IMR-90 (cell line): ENCODE measurements around the gene MRE11. TPM values are rescaled to one million over a fixed set of nuclear protein-coding genes. Genes with fewer than 3 reads are reported as not detected.

Experiments used
- ATAC-seq: fragments of 200-7000 bp; cut with Tn5 transposase; 2 replicates; pipeline ENCODE4 v1.9.1; 2020; ENCODE audit warnings: low read depth, mild to moderate bottlenecking, moderate library complexity
- BruUV-seq: library from RNA; stranded (reverse); fragments of 400-500 nt; replicated peaks from 2 replicates; lab custom pipeline; 2021; lab: Mats Ljungman, UMichigan
- CTCF ChIA-PET: fragments of 300-600 bp; formaldehyde crosslinking; extraction: SDS; loops from one replicate; lab custom pipeline; 2021; ENCODE audit warnings: antibody characterized with exemption; lab: Yijun Ruan, JAX
- POLR2A ChIA-PET: fragments of 300-600 bp; sonication (Branson Sonifier 250); formaldehyde crosslinking; loops from one replicate; lab custom pipeline; 2022; ENCODE audit warnings: antibody characterized with exemption; ENCODE audit not compliant: unreplicated experiment; lab: Charles Lee
- DNase-seq: peaks from one replicate; pipeline ENCODE4 v3.0.0; 2013
- H2AFZ ChIP-seq: replicated peaks from 2 replicates; pipeline ENCODE3; 2013; ENCODE audit warnings: low read length, mild to moderate bottlenecking; ENCODE audit not compliant: poor library complexity
- H2AK5ac ChIP-seq: 2 replicates; pipeline ENCODE4 v1.6.1; 2013; ENCODE audit warnings: low read depth, low read length, inconsistent platforms
- H2AK9ac ChIP-seq: replicated peaks from 2 replicates; pipeline ENCODE3; 2013; ENCODE audit warnings: mild to moderate bottlenecking, low read depth, low read length, moderate library complexity; ENCODE audit not compliant: poor library complexity
- H2BK120ac ChIP-seq: 2 replicates; pipeline ENCODE4 v1.6.1; 2013; ENCODE audit warnings: low read depth, low read length, inconsistent platforms
- H2BK15ac ChIP-seq: 3 replicates; pipeline ENCODE4 v1.6.1; 2013; ENCODE audit warnings: low read depth, low read length, inconsistent platforms
- H2BK20ac ChIP-seq: 2 replicates; pipeline ENCODE4 v1.6.1; 2013; ENCODE audit warnings: low read depth, mild to moderate bottlenecking, inconsistent platforms, low read length, moderate library complexity
- H2BK5ac ChIP-seq: 2 replicates; pipeline ENCODE4 v1.6.1; 2013; ENCODE audit warnings: mild to moderate bottlenecking, low read depth, low read length, inconsistent platforms; ENCODE audit not compliant: poor library complexity, severe bottlenecking
- H3K14ac ChIP-seq: replicated peaks from 2 replicates; pipeline ENCODE4 v1.6.1; 2013; ENCODE audit warnings: low read depth, low read length, inconsistent platforms
- H3K18ac ChIP-seq: 2 replicates; pipeline ENCODE4 v1.6.1; 2013; ENCODE audit warnings: low read depth, low read length, control low read depth
- H3K23ac ChIP-seq: 2 replicates; pipeline ENCODE4 v1.6.1; 2013; ENCODE audit warnings: low read depth, low read length, inconsistent platforms
- H3K27ac ChIP-seq: 2 replicates; pipeline ENCODE4 v1.5.1; 2013; ENCODE audit warnings: mild to moderate bottlenecking, control low read depth, low read length; ENCODE audit not compliant: insufficient read depth
- H3K27me3 ChIP-seq: 2 replicates; pipeline ENCODE4 v1.6.1; 2013; ENCODE audit warnings: low read length; ENCODE audit not compliant: control insufficient read depth, insufficient read depth
- H3K36me3 ChIP-seq: 2 replicates; pipeline ENCODE4 v1.6.1; 2013; ENCODE audit warnings: low read length, mixed read lengths; ENCODE audit not compliant: control insufficient read depth, insufficient read depth
- H3K4ac ChIP-seq: 2 replicates; pipeline ENCODE4 v1.6.1; 2013; ENCODE audit warnings: low read depth, low read length, inconsistent platforms
- H3K4me1 ChIP-seq: 2 replicates; pipeline ENCODE4 v1.6.1; 2013; ENCODE audit warnings: low read length, mixed read lengths; ENCODE audit not compliant: control insufficient read depth, insufficient read depth
- H3K4me2 ChIP-seq: 2 replicates; pipeline ENCODE4 v1.6.1; 2013; ENCODE audit warnings: low read depth, mild to moderate bottlenecking, control low read depth, low read length, moderate library complexity
- H3K4me3 ChIP-seq: 2 replicates; pipeline ENCODE4 v1.5.1; 2013; ENCODE audit warnings: low read depth, mild to moderate bottlenecking, control low read depth, low read length, moderate library complexity; ENCODE audit not compliant: insufficient read depth
- H3K56ac ChIP-seq: 2 replicates; pipeline ENCODE4 v1.6.1; 2013; ENCODE audit warnings: low read length, inconsistent platforms; ENCODE audit not compliant: insufficient read depth; ENCODE audit errors: extremely low read depth
- H3K79me1 ChIP-seq, 2 experiments: 2 replicates each; pipeline ENCODE4 v1.6.1; 2013; ENCODE audit warnings: low read length in 2 of 2, inconsistent platforms in 1 of 2, low read depth in 1 of 2
- H3K9ac ChIP-seq: 2 replicates; pipeline ENCODE4 v1.6.1; 2013; ENCODE audit warnings: low read depth, low read length, control low read depth
- H3K9me1 ChIP-seq: 2 replicates; pipeline ENCODE4 v1.6.1; 2013; ENCODE audit warnings: low read length, inconsistent platforms; ENCODE audit not compliant: insufficient read depth
- H3K9me3 ChIP-seq: 2 replicates; pipeline ENCODE4 v1.6.1; 2013; ENCODE audit warnings: low read length; ENCODE audit not compliant: control insufficient read depth, insufficient read depth
- H4K20me1 ChIP-seq: 2 replicates; pipeline ENCODE4 v1.6.1; 2013; ENCODE audit warnings: low read length, inconsistent platforms; ENCODE audit not compliant: insufficient read depth
- H4K5ac ChIP-seq: 2 replicates; pipeline ENCODE4 v1.6.1; 2013; ENCODE audit warnings: mild to moderate bottlenecking, low read depth, low read length, control low read depth
- H4K8ac ChIP-seq, 2 experiments: 2 replicates each; pipeline ENCODE4 v1.6.1; 2013; ENCODE audit warnings: low read depth in 2 of 2, low read length in 2 of 2, control low read depth in 1 of 2, inconsistent platforms in 1 of 2
- H4K91ac ChIP-seq: 2 replicates; pipeline ENCODE4 v1.6.1; 2013; ENCODE audit warnings: low read depth, low read length, inconsistent platforms; ENCODE audit not compliant: insufficient read depth
- RCOR1 ChIP-seq: IDR thresholded peaks from 2 replicates; pipeline ENCODE4 v1.6.1; 2012; ENCODE audit warnings: mild to moderate bottlenecking, low read length, improper control_type of control experiment; ENCODE audit not compliant: insufficient replicate concordance
- dilution Hi-C: fragments of 300-500 bp; cut with HindIII; formaldehyde crosslinking; loops from one replicate; pipeline ENCODE4 v1.14.3; 2018; ENCODE audit warnings: low sequenced_read_pairs; ENCODE audit not compliant: unreplicated experiment
- in situ Hi-C: fragments of 300-500 bp; cut with MboI; formaldehyde crosslinking; loops from 3 replicates; pipeline ENCODE4 v1.14.3; 2019; ENCODE audit warnings: low sequenced_read_pairs, inconsistent platforms, mixed read lengths
- intact Hi-C: fragments of 100-400 bp; cut with micrococcal nuclease; formaldehyde crosslinking; loops from 2 replicates; pipeline ENCODE4 v1.10.0; 2022
- polyA plus RNA-seq, 3 experiments: library from polyadenylated mRNA; depleted of rRNA; stranded (reverse); fragments of >200 nt; gene quantifications; 2 replicates each; pipeline ENCODE4 v1.2.3, GENCODE V29; 2012; ENCODE audit warnings: low replicate concordance in 1 of 3
- total RNA-seq: library from RNA; depleted of rRNA; stranded (reverse); fragments of >200 nt; gene quantifications from 2 replicates; pipeline ENCODE4 v1.2.3, GENCODE V29; 2012
- TF ChIP-seq, protein P1 (sequence below): fragments of 150-350 bp; IDR thresholded peaks from 2 replicates; pipeline ENCODE4 v1.6.1; 2017; ENCODE audit warnings: mild to moderate bottlenecking, antibody characterized with exemption, low read length, low read depth

MRE11 gene
- total and polyA plus RNA-seq, 2 of the 4 experiments (the other 2 are of a cell fraction), result 9.0 to 15.6 TPM

DNA sequence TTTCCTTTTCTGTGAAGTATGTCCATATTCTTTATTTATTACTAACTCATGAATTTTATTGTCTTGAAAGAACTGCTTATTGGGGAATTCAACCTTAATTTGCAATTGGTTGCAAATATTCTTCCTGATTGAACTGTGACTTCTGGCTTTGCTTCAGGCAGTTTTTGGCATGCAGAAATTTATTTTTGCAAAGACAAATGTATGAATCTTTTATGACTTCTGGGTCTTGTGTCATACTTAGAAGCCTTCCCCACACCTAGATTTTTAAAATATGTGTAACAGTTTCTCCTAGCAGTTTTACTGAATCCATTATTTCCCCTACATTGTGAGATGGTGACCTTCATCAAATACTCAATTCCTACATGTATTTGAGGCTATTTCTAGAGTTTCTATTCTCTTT, 12.3 kb downstream of the MRE11 start:
- CTCF ChIA-PET, result no interaction called here
- intact Hi-C loops (no loop called here), dilution Hi-C loops (no loop called here), in situ Hi-C loops (no loop called here)
- no peak overlapping the region for H3K56ac ChIP-seq
- H3K23ac ChIP-seq, result no peak overlapping the region
- no peak overlapping the region for H3K4ac ChIP-seq
- POLR2A ChIA-PET, result no interaction called here
- DNase-seq (no peak), ATAC-seq (no peak)
- H3K36me3 ChIP-seq, result peaks cover 6% of the 10 kb centered on the region
- no peak overlapping the region for H2BK15ac ChIP-seq
- no peak overlapping the region for H3K4me2 ChIP-seq
- no peak overlapping the region for H4K5ac ChIP-seq
- BruUV-seq, result no TSS peak
- no peak overlapping the region for H2AFZ ChIP-seq
- no peak overlapping the region for H3K9ac ChIP-seq
- H3K14ac ChIP-seq, result no peak overlapping the region
- H3K79me1 ChIP-seq, result peaks cover 0 to under 1% of the 10 kb centered on the region in 2 experiments; a peak in 1 of 4 replicates
- no peak for TF ChIP-seq RCOR1
- TF ChIP-seq, protein P1, sequence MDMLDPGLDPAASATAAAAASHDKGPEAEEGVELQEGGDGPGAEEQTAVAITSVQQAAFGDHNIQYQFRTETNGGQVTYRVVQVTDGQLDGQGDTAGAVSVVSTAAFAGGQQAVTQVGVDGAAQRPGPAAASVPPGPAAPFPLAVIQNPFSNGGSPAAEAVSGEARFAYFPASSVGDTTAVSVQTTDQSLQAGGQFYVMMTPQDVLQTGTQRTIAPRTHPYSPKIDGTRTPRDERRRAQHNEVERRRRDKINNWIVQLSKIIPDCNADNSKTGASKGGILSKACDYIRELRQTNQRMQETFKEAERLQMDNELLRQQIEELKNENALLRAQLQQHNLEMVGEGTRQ, result no peak
- H2AK9ac ChIP-seq, result no peak overlapping the region
- H2BK120ac ChIP-seq, result no peak overlapping the region
- H3K9me3 ChIP-seq, result no peaks in the 10 kb centered on the region
- H3K18ac ChIP-seq, result no peak overlapping the region
- H4K20me1 ChIP-seq, result no peaks in the 10 kb centered on the region
- no peak overlapping the region for H2BK5ac ChIP-seq
- H3K9me1 ChIP-seq, result no peaks in the 10 kb centered on the region
- H3K4me1 ChIP-seq, result no peaks in the 10 kb centered on the region
- no peak overlapping the region for H3K27ac ChIP-seq
- H2BK20ac ChIP-seq, result no peak overlapping the region
- H4K91ac ChIP-seq, result no peak overlapping the region
- H3K4me3 ChIP-seq, result no peak overlapping the region
- H3K27me3 ChIP-seq, result no peaks in the 10 kb centered on the region
- H2AK5ac ChIP-seq, result no peak overlapping the region
- H4K8ac ChIP-seq, result no peak overlapping the region
